GM18526 (cell line): ENCODE data around the gene CHST5.

ENCODE experiments used
- POLR2A ChIP-seq: IDR thresholded peaks from 3 replicates; pipeline ENCODE4 v1.6.1; 2011; ENCODE audit not compliant: insufficient read length; ENCODE audit errors: extremely low read depth

CHST5 gene

DNA sequence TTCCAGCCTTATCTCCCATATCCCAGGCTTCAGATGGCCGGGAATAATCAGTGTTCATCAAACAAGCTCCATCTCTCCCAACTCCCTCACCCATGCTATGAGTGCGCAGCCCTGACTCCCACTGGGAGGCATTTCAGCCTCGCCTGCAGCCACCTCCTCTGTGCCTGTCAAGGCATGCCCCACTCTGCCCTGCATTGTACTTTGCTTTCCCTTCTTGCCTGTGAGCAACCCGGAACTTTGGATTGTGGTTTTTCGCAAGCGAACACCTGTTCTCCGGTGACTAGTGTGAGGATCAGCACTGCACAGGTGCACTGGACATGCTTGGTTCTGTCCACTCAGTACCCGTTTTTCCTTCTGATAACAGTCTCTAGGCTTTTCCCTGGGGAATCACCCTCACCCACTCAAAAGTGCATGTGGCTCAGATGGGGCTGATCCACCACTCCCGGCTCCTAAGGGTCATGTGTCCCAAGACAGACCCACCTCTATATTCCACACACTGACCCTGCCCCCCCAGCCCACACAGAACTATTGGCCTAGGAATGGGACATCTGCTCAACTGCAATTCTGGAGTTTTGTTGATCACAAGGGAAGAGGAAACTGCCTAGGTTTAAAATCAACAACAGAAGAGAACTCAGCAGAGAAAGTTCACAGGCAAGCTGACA lies 49.8 kb downstream of the CHST5 start:
- TF ChIP-seq POLR2A = no peak

DNA sequence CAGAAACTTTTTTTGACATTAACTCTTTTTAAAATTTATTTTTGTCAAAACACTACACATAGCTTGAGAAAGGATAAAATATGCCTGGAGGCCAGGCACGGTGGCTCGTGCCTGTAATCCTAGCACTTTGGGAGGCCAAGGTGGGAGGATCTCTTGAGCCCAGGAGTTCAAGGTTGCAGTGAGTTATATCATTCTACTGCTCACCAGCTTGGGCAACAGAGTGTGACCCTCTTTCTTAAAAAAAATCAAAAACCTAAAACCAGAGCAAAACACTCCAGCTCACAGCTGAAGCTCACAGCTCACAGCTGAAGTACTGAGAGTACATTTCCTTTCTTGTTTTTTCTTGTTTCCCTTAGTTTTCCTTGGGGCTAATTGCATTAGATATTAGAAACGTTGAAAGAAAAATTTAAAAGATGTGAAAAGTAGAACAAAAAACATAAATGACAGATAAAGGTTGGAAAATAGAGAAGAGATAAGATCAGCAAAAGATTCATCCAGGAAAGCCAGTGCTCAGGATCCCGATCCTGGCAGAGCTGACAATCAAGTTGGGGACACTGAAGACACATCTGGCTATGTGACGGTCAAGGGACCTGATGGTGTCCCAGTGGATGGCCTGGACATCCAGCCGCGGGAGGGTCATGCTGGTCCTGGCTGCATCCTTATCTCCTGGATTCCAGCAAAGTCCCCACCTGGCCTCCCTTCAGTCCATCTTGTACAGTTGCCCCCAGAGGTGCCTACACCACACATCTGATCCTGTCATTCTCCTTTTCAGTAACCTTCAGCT lies 50.5 kb downstream of the CHST5 start:
- TF ChIP-seq POLR2A = no peak

DNA sequence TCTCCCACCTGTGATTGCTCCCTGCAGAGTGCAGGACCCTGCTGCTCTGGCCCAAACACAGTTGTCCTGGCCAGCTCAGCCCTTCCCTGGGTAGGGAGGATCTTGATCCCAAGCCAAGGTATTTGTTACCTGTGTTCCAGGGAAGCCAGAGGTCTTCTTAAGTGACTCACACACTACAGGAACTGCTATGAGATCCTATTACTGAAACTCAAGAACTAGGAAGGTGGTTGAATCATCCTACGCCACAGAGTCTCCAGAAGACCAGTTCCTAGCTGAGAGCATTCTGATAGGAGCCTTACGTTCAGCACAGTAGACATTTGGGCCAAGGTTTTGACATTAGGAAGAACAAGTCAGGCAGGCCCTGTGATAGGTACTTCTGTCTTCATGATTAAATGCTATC lies 52.7 kb downstream of the CHST5 start:
- no peak for TF ChIP-seq POLR2A

DNA sequence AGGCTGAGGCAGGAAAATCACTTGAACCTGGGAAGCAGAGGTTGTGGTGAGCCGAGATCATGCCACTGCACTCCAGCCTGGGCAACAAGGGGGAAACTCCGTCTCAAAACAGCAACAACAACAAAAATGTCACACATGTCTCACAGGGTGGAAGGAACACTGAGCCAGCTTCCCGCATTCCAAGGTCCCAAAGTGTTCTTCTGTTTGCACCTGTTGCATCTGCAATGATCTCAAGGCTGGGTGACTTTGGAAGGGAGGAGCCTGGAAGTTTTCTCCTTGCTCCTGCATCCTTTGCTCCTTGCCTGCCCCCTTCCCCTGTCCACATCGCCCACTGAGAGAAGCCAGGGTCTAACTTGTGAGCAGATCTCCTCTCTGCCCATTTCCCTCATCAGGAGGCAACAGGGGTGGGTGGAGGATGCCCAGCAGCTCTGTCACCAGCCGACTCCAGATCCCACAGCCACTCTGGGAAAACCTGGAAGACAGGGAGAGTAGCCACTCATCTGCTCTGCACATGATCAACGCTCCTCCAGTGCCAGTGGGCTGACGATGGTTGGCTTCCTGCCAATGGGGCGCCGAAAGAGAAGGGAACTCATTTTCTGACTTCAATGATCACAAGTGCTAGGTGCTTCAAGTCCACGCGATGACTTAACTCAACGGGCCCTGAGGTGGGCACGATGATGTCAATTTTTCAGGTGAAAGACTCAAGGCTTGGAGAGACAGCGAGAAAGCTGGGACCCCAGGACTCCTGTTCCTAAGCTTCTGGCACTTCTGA lies 53.3 kb downstream of the CHST5 start:
- no peak for TF ChIP-seq POLR2A

DNA sequence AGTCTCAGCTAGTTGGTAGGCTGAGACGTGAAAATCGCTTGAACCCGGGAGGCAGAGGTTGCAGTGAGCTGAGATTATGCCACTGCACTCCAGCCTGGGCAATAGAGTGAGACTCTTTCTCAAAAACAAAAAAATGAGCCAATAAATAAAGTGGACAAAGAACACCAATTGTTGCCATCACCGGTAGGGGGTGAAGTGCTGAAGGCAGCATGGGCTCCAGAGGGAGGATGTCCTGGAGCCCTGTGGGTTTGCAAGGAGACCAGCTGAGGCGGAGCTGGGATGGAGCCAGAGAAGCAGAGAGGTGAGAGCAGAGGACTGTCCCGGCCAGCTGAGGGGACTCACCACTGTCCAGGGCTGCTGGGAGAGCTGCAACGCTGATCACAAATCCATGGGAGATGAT lies 54.4 kb downstream of the CHST5 start:
- TF ChIP-seq POLR2A = no peak

DNA sequence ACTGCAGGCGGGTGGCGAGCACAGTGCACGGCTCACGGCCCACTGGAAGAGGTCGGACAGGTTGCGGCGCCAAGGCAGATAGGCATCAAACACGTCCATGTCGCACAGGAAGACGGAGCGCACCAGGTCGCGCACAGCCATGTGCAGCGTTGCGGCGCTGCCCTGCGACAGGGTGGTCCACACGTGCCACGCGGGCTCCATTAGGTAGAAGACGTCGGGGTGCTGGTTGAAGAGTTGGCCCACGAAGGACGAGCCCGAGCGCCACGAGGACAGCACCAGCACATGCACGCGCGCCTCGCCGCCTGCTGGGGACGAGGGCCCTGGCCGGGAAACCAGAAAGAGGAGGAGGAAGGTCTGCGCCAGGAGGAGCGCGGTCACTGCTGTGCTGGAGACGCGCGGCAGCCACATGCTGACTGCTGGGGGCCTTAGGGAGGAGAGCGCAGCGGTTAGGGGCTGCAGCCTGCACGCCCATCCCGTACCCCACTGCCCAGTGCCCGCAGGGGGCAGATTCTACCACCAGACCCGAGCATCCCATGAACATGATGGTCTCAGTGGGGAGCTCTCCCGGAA lies 56.4 kb downstream of the CHST5 start:
- no peak for TF ChIP-seq POLR2A
